ENCODE measurements around the gene ARL8B.

ARL8B gene

GRCh38 chr3:5188419-5189221, 66.5 kb downstream of the ARL8B start:
- DNase-seq: no peak

DNA sequence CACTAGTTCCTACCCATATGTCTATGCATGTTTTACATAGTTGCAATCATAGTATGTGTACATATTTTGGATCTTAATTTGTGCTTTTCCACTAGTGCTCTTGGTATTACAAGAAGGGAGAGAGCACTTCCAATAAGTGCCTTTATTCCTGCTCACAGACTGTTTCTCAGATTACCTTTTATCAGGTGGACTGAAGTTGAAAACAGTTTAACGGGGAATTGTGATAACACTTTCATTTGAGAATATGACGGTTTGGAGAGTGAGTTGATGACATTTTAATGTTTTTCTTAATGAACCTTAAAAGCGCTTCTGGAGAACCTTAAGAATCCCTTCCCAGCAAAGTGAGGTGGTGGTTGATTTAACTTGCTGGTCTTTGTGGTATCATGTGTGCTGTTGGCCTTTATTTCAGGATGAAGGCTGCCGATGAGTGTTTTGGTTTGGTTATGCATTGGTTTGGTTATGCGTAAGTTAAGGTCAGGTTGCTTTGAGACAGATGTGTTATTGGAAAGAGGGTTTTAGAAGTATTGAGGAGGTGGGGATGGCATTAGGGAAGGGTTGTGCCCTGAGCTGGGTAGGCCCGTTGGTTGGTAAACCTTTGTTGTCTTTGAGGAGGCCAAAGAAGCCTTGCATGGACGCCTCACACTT, 68.2 kb downstream of the ARL8B start:
- no peak for DNase-seq

DNA sequence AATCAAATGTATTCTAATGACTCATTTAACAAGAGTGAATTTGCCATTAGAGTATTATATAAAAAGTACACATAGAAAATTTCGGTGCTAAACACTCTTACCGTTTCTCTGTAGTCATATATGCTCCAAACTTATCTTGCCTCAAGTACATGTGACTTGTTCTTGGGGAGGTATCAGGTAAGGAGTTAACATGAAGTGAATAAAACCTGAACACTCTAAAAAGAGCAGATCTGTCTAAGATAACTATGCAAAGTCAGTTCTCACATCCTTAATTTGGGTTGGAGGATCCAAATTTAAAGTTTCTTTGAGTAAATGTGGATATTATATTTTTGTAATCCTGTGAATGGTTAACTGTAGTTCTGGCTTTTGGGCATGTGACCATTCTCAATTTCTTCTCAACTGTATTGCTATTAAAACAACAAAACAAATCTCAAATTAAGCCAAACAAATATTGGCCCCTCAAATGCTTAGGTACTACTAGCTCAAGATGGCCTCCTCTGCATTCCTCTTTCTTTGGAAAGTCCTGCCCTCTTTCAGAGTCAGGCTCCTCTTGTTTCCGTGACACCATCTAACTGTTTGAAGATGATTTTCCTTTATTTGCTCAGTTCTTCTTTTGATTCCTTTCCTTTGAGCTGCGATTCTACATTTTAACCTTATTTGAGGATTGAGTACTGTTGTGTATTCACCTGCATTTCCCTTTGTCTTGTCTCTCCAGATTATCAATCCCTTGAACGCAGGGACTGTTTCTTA, 69.6 kb downstream of the ARL8B start:
- no peak for DNase-seq

DNA sequence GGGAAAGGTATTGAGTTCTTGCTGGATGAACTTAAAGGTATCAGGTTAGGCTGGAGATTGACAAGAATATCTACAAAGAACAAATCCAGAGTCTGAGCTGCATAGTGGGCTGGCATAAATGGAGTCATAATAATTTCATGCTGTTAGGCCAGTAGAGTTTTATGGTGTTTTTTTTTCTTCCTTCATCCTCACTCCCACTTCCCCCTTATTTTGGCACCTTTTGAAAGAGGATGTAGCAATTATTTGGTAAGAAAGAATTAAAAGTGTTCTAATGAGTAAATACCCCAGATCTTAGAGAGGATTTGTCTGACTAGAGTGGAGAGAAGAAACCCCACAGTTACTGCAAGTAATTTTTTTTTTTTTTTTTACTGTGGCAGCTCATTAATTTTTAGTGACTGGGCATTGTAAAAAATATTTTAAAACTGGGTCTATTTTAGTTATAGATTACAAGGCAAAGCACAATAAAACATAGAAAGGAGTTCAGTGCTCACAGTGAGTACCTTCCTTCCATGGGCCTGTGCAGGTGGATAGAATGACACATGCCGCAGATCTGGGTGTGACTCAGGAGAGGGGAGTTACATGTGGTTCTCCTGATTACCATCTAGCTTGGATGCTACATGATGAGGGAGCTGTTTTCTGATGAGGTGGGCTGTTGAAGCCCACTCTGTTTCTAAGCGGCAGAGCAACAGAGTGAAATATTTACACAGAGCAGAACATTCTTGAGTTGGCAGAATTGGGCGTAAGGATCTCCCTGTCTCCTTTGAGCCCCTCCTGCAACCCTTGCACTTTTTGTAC, 70.7 kb downstream of the ARL8B start:
- DNase-seq: no peak

DNA sequence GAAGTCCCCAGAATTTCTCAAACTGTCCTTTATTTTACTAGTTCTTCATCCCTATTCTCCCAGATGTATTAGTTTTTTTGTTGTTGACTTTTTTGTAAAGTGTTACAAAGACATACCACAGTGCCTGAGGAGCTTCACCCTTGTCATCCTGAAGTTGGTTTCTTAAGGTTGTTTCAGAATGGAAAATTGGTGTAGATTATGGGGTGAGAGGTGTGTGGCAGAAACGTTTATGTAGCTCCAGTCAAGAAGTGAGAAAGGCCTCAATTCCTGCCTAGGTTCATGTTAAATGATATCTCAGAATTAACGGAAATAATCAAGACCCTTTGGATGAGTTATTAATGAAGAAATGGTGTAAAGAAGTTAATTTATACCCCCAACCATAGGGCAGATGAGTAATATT, 72.2 kb downstream of the ARL8B start:
- DNase-seq: no peak

DNA sequence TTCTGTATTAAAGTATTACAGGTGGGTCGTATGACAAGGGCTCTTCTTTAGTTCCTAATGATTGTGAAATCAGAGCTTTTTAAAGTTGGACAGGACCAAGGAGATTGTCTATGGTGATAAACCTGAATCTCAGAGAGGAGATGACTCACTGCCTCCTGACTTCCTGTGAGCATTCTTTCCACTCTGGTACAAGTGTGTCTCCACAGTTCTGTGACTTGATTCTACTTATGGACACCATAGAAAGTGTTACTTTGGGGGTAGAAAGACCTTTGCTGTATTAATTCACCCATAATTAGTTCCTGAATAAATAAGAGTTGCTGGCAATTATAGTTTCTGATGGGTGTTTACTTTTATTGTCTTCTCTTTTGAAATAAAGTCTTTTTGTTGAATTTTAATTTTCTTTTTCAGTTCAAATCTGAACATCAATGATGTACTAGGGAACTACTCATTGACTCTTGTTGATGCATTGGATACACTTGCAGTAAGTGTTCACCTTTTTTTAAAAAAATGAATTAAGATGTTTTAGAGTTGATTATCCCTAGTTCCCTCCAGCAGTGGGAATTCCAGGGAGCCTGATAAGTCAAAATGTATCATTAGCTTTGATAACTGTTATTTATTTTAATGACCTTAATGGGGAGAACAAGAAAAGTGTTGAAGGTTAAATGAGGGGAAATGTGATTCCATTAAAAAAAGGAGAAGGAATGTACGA, 72.9 kb downstream of the ARL8B start:
- DNase-seq: peak; percentile 39

DNA sequence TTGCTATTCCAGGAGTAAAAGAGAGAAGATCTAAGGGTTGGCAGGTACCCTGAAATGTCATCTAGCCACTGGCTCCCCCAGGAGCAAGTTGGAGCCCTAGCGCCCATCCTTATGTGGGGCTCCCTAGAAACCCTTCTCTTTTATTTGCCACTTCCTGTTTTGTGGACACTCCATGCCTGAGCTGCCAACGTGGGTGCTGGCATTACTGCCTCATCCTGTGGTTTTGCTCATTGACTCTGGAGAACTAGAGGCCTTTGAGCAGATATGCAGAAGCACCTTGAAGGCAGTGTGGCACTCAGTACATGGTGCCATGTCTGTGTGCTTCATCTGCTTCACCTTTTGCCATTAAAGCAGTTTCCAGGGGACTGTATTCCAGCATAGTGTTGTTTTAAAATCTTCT, 73.5 kb downstream of the ARL8B start:
- DNase-seq: no peak

GRCh38 chr3:5197022-5197421, 74.9 kb downstream of the ARL8B start:
- DNase-seq: no peak

DNA sequence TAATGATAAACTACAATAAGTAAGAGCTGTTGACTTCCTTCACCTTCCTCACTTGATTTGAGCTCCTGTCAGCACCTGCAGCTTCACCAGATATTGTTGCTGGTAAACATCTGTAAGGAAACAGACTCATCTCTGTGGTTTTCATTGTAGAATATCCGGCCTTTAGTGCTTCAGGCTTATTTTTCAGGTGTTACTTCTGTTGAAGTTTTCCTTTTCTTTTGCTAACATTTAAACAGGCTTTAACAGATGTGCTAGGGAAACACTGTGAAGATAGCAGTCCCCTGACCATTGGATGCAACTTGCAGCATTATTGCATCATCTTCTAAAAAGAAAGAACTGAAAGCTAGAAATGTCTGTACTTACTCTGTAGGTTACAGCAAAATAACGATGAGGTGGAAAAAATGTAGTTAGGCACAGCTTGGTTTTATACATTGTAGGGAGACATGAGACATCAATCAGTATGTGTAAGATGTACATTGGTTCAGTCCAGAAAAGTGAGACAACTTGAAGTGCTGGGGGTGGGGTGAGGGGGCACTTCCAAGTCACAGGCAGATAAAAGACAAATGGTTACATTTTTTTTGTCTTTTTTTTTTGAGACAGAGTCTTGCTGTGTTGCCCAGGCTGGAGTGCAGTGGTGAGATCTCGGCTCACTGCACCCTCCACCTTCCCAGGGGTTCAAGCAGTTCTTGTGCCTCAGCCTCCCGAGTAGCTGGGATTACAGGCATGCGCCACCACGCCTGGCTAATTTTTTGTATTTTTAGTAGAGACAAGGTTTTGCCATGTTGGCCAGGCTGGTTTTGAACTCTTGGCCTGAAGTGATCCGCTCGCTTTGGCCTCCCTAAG, 75.6 kb downstream of the ARL8B start:
- DNase-seq: no peak

GRCh38 chr3:5198313-5198677, 76.2 kb downstream of the ARL8B start:
- DNase-seq: no peak

DNA sequence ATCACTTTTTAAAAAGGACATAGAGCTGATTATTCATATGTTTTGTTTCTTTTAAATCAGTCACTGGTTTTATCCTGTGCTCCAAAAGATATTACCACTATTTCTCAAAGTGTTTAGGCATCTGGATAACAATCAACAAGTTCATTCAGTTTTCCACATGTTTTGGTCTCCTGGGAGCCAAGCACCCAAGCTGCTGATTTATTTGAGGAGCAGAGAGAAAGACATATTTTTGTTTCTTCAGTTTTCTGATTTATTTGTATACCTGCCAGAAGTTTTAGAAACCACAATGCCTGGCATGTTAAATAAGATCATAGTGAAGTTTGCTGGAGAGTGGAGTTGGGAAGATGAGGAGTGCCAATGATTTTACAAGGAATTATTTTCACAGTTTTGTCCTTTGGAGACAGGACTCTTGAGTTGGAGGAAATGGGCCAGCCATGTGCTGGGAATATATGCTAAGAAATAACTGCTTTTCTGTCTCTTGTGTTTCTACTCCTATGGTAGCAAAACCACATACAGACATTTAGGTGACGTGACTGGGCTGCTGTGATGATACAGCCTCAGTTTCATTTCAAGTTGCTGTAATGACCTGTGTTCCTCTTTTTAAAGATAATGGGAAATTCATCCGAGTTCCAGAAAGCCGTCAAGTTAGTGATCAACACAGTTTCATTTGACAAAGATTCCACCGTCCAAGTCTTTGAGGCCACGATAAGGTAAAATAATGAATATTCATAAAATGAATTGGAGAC, 77.1 kb downstream of the ARL8B start:
- DNase-seq: no peak

DNA sequence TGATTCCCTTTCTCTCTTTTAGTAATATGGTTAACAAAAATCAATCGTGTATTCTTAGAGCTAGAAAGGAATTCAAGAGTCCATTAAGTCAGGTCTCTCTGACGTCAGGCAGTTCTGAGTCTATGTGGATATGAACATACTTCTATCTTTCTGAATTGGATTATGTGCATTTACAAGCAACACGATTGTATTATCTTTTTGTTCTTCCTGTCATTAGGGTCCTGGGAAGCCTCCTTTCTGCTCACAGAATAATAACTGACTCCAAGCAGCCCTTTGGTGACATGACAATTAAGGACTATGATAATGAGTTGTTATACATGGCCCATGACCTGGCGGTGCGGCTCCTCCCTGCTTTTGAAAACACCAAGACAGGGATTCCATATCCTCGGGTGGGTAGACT, 79.4 kb downstream of the ARL8B start:
- DNase-seq: no peak

GRCh38 chr3:5202222-5202621, 80.1 kb downstream of the ARL8B start:
- DNase-seq: no peak

DNA sequence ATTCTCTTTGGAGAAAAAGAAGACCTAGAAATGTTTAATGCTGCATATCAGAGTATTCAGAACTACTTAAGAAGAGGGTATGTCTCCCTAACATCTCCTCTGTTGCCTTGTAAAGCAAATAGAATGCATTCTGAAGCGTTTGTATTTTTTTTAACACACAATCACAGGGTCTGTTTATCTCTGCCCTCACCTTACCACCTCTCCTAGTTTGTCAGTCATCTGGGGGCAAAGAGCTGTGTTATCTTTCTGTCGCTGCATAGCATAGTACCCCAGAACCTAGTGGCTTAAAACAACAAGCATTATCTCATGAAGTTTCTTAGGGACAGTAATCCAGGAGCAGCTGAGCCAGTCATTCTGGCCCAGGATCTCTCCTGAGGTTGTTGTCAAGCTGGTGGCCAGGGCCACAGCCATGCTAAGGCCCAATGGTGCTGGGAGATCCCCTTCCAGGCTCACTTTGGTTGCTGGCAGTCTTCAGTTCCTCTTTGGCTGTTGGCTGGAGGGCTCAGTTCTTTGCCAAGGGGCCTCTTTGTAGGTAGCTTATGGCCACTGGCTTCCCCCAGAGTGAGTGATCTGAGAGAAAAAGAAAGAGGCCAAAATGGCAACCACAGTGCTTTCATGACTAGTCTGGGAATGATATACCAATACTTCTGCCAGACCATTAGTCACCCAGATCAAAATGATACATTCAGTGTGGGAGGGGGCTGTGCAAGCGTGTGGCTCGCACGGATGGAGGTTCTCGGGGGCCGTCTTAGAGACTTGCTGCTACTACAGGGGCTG, 83.3 kb downstream of the ARL8B start:
- no peak for DNase-seq

DNA sequence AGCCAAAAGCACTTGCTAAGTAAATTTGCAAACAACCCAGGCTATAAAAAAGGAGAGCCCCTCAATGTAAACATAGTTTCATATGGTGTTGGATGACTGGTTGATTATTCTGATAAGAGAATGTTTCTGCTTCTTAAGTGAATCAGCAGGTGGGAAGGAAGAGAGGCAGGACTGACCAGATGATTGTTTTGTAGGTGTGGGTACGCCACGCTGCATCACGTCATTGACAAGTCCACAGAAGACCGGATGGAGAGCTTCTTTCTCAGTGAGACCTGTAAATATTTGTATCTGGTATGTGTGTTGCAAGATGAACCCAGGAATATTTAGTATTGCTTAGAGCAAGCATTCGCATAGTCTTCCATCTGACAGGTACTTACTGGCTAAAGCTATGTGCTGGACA, 88.8 kb downstream of the ARL8B start:
- no peak for DNase-seq

GRCh38 chr3:5212628-5213573, 90.8 kb downstream of the ARL8B start:
- DNase-seq: no peak

DNA sequence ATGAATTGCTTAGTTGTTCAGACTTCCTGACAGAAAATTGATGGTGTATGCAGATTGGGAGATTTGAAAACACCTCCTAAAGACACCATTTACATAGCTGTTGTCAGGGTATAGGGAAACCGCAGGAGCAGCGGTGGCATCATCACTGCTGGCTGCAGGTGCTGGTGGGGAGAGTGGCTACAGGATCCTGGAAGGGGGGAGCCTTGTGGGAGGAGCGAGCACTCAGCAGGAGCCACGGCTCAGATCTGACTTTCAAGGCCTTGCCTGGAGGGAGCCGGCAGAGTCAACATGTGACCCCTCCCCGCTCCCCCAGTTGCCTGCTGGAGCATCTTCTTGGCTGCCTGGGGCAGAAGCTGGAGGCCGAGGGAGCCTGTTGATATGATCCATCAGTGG, 91.5 kb downstream of the ARL8B start:
- no peak for DNase-seq

DNA sequence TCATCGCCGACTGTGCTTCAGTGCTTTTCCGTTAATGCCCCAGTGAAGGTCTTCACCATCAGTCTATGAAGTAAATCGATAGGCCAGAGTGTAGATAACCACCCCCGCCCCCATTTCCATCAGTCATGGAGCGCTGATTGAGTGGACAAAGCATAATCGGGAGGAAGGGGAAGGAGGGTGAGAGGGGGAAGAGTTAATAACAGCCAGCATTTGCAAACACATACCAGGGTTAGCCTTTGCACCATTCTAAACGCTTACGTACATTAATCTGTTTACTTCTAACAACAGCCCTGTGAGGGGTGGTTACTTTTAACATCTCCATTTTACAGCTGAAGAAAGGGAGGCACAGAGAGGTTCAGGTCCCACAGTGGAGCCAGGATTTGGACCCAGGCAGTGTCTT, 92.3 kb downstream of the ARL8B start:
- no peak for DNase-seq
